ENCODE measurements around the gene ARSG. TPM values are rescaled to one million over a fixed set of nuclear protein-coding genes. Genes with fewer than 3 reads are reported as not detected.
A peak's percentile ranks its signal among the peaks of the same experiment; 100 is the strongest.
"Not testable (repeated sequence)": the region's sequence is repeated elsewhere in the genome, so short reads cannot be mapped to it uniquely, and the experiment has no call there.

ARSG gene
- polyA plus RNA-seq, 1 donor from 2014 or later = 16.9 TPM

DNA sequence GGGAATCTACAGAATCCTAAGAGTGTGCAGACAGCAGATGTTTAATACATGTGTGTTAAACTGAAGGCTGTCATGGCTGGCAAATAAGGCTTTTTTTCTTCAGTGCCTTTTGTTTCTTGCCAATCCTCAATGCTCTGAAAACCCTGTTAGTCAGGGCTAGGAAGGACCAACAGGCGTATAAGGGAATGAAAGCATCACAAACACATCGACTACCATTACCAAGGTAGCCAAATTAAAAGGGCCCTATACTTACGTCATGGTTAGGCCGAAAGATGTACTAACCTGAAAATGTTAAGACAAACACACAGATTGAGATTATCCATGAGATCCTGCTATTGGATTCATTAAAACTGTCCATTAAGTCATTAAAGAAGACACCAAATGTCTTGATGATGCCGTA lies 13.5 kb upstream of the ARSG start:
- TF ChIP-seq SMC3 (conservative IDR thresholded peaks at IDR 0.05; ENCODE audit: poor library complexity) = no peak
- TF ChIP-seq MXI1 (conservative IDR thresholded peaks at IDR 0.05; ENCODE audit: poor library complexity, severe bottlenecking) = no peak
- TF ChIP-seq RAD21 (conservative IDR thresholded peaks at IDR 0.05) = no peak
- TF ChIP-seq, protein P1, sequence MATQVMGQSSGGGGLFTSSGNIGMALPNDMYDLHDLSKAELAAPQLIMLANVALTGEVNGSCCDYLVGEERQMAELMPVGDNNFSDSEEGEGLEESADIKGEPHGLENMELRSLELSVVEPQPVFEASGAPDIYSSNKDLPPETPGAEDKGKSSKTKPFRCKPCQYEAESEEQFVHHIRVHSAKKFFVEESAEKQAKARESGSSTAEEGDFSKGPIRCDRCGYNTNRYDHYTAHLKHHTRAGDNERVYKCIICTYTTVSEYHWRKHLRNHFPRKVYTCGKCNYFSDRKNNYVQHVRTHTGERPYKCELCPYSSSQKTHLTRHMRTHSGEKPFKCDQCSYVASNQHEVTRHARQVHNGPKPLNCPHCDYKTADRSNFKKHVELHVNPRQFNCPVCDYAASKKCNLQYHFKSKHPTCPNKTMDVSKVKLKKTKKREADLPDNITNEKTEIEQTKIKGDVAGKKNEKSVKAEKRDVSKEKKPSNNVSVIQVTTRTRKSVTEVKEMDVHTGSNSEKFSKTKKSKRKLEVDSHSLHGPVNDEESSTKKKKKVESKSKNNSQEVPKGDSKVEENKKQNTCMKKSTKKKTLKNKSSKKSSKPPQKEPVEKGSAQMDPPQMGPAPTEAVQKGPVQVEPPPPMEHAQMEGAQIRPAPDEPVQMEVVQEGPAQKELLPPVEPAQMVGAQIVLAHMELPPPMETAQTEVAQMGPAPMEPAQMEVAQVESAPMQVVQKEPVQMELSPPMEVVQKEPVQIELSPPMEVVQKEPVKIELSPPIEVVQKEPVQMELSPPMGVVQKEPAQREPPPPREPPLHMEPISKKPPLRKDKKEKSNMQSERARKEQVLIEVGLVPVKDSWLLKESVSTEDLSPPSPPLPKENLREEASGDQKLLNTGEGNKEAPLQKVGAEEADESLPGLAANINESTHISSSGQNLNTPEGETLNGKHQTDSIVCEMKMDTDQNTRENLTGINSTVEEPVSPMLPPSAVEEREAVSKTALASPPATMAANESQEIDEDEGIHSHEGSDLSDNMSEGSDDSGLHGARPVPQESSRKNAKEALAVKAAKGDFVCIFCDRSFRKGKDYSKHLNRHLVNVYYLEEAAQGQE (IDR thresholded peaks at IDR 0.05; ENCODE audit: borderline replicate concordance) = no peak
- TF ChIP-seq EZH2 (IDR thresholded peaks at IDR 0.05; ENCODE audit: borderline replicate concordance, insufficient read depth, low read length, poor library complexity, severe bottlenecking) = no peak
- TF ChIP-seq EP300 (conservative IDR thresholded peaks at IDR 0.05; ENCODE audit: poor library complexity, severe bottlenecking) = no peak
- no peak for TF ChIP-seq TAF1 (IDR thresholded peaks at IDR 0.05; ENCODE audit: low read depth)
- TF ChIP-seq, protein P2, sequence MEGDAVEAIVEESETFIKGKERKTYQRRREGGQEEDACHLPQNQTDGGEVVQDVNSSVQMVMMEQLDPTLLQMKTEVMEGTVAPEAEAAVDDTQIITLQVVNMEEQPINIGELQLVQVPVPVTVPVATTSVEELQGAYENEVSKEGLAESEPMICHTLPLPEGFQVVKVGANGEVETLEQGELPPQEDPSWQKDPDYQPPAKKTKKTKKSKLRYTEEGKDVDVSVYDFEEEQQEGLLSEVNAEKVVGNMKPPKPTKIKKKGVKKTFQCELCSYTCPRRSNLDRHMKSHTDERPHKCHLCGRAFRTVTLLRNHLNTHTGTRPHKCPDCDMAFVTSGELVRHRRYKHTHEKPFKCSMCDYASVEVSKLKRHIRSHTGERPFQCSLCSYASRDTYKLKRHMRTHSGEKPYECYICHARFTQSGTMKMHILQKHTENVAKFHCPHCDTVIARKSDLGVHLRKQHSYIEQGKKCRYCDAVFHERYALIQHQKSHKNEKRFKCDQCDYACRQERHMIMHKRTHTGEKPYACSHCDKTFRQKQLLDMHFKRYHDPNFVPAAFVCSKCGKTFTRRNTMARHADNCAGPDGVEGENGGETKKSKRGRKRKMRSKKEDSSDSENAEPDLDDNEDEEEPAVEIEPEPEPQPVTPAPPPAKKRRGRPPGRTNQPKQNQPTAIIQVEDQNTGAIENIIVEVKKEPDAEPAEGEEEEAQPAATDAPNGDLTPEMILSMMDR (IDR thresholded peaks at IDR 0.05; ENCODE audit: poor library complexity, severe bottlenecking) = no peak
- no peak for TF ChIP-seq POLR2AphosphoS5 (IDR thresholded peaks at IDR 0.05)
- no peak overlapping the region for H3K4me2 ChIP-seq (ENCODE audit: low read length)
- H2AFZ ChIP-seq (ENCODE audit: low read depth, low read length) = no peak overlapping the region
- no peaks in the 10 kb centered on the region for H3K79me2 ChIP-seq (replicated peaks; ENCODE audit: insufficient read depth, low read length)
- no peaks in the 10 kb centered on the region for H4K20me1 ChIP-seq (ENCODE audit: insufficient read depth)
- H3K4me3 ChIP-seq (ENCODE audit: low read length) = no peak overlapping the region
- no peak overlapping the region for H3K9ac ChIP-seq (ENCODE audit: low read length)
- no peaks in the 10 kb centered on the region for H3F3A ChIP-seq (ENCODE audit: insufficient read depth, low read length, poor library complexity, severe bottlenecking)
- H3K27me3 ChIP-seq (ENCODE audit: insufficient read depth, low read depth, low read length) = no peaks in the 10 kb centered on the region
- no peaks in the 10 kb centered on the region for H3K9me2 ChIP-seq (ENCODE audit: insufficient read depth, low read length)
- peaks cover 9% of the 10 kb centered on the region for H3K9me3 ChIP-seq (ENCODE audit: low read length)
- H3K36me3 ChIP-seq (ENCODE audit: insufficient read depth, low read length) = peaks cover 11% of the 10 kb centered on the region
- H3K27ac ChIP-seq (ENCODE audit: low read length) = no peak overlapping the region

DNA sequence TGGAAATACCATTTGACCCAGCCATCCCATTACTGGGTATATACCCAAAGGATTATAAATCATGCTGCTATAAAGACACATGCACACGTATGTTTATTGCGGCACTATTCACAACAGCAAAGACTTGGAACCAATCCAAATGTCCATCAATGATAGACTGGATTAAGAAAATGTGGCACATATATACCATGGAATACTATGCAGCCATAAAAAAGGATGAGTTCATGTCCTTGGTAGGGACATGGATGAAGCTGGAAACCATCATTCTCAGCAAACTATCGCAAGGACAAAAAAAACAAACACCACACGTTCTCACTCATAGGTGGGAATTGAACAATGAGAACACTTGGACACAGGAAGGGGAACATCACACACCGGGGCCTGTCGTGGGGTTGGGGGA lies 9.3 kb upstream of the ARSG start:
- not testable (repeated sequence) for H3K4me2 ChIP-seq (ENCODE audit: low read length); H3F3A ChIP-seq (ENCODE audit: insufficient read depth, low read length, poor library complexity, severe bottlenecking); H3K36me3 ChIP-seq (ENCODE audit: insufficient read depth, low read length); H3K79me2 ChIP-seq (replicated peaks; ENCODE audit: insufficient read depth, low read length); H3K27me3 ChIP-seq (ENCODE audit: insufficient read depth, low read depth, low read length); H3K9me3 ChIP-seq (ENCODE audit: low read length); H3K9ac ChIP-seq (ENCODE audit: low read length); H4K20me1 ChIP-seq (ENCODE audit: insufficient read depth); H3K4me3 ChIP-seq (ENCODE audit: low read length); H3K9me2 ChIP-seq (ENCODE audit: insufficient read depth, low read length); H3K27ac ChIP-seq (ENCODE audit: low read length); H2AFZ ChIP-seq (ENCODE audit: low read depth, low read length)

DNA sequence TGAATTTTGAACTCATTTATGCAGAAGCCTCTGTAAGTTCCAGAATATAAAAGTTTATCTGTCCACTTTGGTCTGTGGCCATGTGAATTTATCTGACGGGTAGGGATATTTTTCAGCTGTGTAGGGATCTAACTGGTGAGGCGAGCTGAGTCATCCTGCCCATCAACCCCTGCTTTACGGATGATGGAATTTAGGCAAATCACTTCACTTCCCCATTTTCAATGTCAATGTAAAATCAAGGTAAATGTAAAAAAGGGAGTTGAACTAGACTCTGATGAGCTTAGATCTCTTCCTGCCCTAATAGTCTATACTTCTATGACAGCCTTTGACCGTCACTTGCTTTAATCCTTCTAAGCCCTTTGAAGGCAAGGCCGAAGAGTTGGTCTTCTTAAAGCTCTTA lies 2.9 kb upstream of the ARSG start:
- Histone ChIP-seq H3K9me3 (ENCODE audit: low read length) (no peaks in the 10 kb centered on the region), H2AFZ (ENCODE audit: low read depth, low read length) (no peak overlapping the region), H4K20me1 (ENCODE audit: insufficient read depth) (peaks cover 3% of the 10 kb centered on the region), H3K4me2 (ENCODE audit: low read length) (no peak overlapping the region), H3F3A (ENCODE audit: insufficient read depth, low read length, poor library complexity, severe bottlenecking) (no peaks in the 10 kb centered on the region), H3K27ac (ENCODE audit: low read length) (no peak overlapping the region), H3K4me3 (ENCODE audit: low read length) (peak overlapping the region; percentile 82), H3K9ac (ENCODE audit: low read length) (no peak overlapping the region), H3K79me2 (replicated peaks; ENCODE audit: insufficient read depth, low read length) (no peaks in the 10 kb centered on the region), H3K9me2 (ENCODE audit: insufficient read depth, low read length) (no peaks in the 10 kb centered on the region), H3K36me3 (ENCODE audit: insufficient read depth, low read length) (no peaks in the 10 kb centered on the region), H3K27me3 (ENCODE audit: insufficient read depth, low read depth, low read length) (peaks cover 4% of the 10 kb centered on the region)
- no peak for TF ChIP-seq RAD21 (conservative IDR thresholded peaks at IDR 0.05)
- TF ChIP-seq, protein P2 (IDR thresholded peaks at IDR 0.05; ENCODE audit: poor library complexity, severe bottlenecking) = no peak
- TF ChIP-seq POLR2AphosphoS5 (IDR thresholded peaks at IDR 0.05) = no peak
- TF ChIP-seq EP300 (conservative IDR thresholded peaks at IDR 0.05; ENCODE audit: poor library complexity, severe bottlenecking) = no peak
- TF ChIP-seq EZH2 (IDR thresholded peaks at IDR 0.05; ENCODE audit: borderline replicate concordance, insufficient read depth, low read length, poor library complexity, severe bottlenecking) = no peak
- TF ChIP-seq, protein P1 (IDR thresholded peaks at IDR 0.05; ENCODE audit: borderline replicate concordance) = no peak
- no peak for TF ChIP-seq MXI1 (conservative IDR thresholded peaks at IDR 0.05; ENCODE audit: poor library complexity, severe bottlenecking)
- TF ChIP-seq TAF1 (IDR thresholded peaks at IDR 0.05; ENCODE audit: low read depth) = no peak
- no peak for TF ChIP-seq SMC3 (conservative IDR thresholded peaks at IDR 0.05; ENCODE audit: poor library complexity)
